ENCODE measurements around the gene RAPSN.

Gene RAPSN

GRCh38 chr11:47388697-47389576 is 60.0 kb downstream of the RAPSN start:
- DNase-seq: no peak

- DNase-seq: no peak
Observed at GRCh38 chr11:47387944-47388696, 60.8 kb downstream of the RAPSN start.
